ENCODE data around the gene PLXNA4. TPM values are rescaled to one million over a fixed set of nuclear protein-coding genes. Genes with fewer than 3 reads are reported as not detected.

The PLXNA4 gene
- total RNA-seq, 1 experiment from 2014 or later = 0.11 TPM

DNA sequence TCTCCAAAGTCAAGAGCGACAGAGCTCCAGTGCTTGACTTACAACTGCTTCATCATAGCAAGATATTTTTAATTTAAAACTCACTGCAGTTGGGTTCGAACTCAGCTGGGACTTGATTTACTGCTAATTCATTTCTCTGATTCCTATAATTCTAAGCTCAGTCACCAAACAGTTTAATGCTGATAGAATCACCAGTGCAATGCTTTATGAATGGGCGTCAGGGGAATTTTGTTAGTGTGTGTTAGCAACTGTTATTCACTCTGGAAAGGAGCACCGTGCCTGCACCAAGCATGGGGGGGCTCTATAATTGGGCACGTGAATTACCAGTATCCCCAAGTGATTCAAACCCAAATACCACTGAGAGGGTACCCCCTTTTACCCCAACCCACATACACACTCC lies 10.4 kb downstream of the PLXNA4 start:
- Histone ChIP-seq H3K4me3 (ENCODE audit: low read depth, low read length, poor library complexity, severe bottlenecking) (no peak overlapping the region), H3K9me3 (ENCODE audit: low read depth, low read length, poor library complexity, severe bottlenecking) (no peaks in the 10 kb centered on the region), H3K4me1 (ENCODE audit: insufficient read depth, low read length, poor library complexity, severe bottlenecking) (no peaks in the 10 kb centered on the region), H3K27ac (ENCODE audit: low read depth, low read length, poor library complexity, severe bottlenecking) (no peak overlapping the region), H3K27me3 (replicated peaks; ENCODE audit: insufficient read depth, low read depth, low read length, poor library complexity) (peaks cover 46% of the 10 kb centered on the region), H3K36me3 (ENCODE audit: insufficient read depth, low read length, poor library complexity, severe bottlenecking) (no peaks in the 10 kb centered on the region)
- no peak for DNase-seq (ENCODE audit: low spot score)
- BruUV-seq (replicated peaks) = no TSS peak
- ChIA-PET POLR2A (ENCODE audit: low non-redundant PET) (no interaction called here), CTCF (no interaction called here)
- intact Hi-C loops (cut with micrococcal nuclease; ENCODE audit: unreplicated experiment) = no loop called here
- TF ChIP-seq EZH2 (IDR thresholded peaks at IDR 0.05; ENCODE audit: borderline replicate concordance, low read depth, low read length, poor library complexity, severe bottlenecking) (no peak), CTCF (conservative IDR thresholded peaks at IDR 0.05; ENCODE audit: low read depth, low read length) (no peak)

- H3K27ac ChIP-seq (ENCODE audit: low read depth, low read length, poor library complexity, severe bottlenecking) = no peak overlapping the region
- BruUV-seq (replicated peaks) = no TSS peak
- CTCF ChIA-PET = no interaction called here
- no peak for DNase-seq (ENCODE audit: low spot score)
- POLR2A ChIA-PET (ENCODE audit: low non-redundant PET) = interaction anchor here (0.6 kb wide), 1 partner anchor 14 kb away, joined by 3 read pairs; no protein-coding TSS in a partner anchor
- no peak overlapping the region for H3K4me3 ChIP-seq (ENCODE audit: low read depth, low read length, poor library complexity, severe bottlenecking)
- no peaks in the 10 kb centered on the region for H3K9me3 ChIP-seq (ENCODE audit: low read depth, low read length, poor library complexity, severe bottlenecking)
- H3K36me3 ChIP-seq (ENCODE audit: insufficient read depth, low read length, poor library complexity, severe bottlenecking) = no peaks in the 10 kb centered on the region
- TF ChIP-seq EZH2 (IDR thresholded peaks at IDR 0.05; ENCODE audit: borderline replicate concordance, low read depth, low read length, poor library complexity, severe bottlenecking) (no peak), CTCF (conservative IDR thresholded peaks at IDR 0.05; ENCODE audit: low read depth, low read length) (no peak)
- intact Hi-C loops (cut with micrococcal nuclease; ENCODE audit: unreplicated experiment) = no loop called here
- H3K4me1 ChIP-seq (ENCODE audit: insufficient read depth, low read length, poor library complexity, severe bottlenecking) = no peaks in the 10 kb centered on the region
- H3K27me3 ChIP-seq (replicated peaks; ENCODE audit: insufficient read depth, low read depth, low read length, poor library complexity) = peaks cover 50% of the 10 kb centered on the region
Observed at GRCh38 chr7:132565441-132565840, 10.8 kb downstream of the PLXNA4 start.

GRCh38 chr7:132564849-132565248 lies 11.4 kb downstream of the PLXNA4 start:
- CTCF ChIA-PET = no interaction called here
- peaks cover 56% of the 10 kb centered on the region for H3K27me3 ChIP-seq (replicated peaks; ENCODE audit: insufficient read depth, low read depth, low read length, poor library complexity)
- no peak overlapping the region for H3K27ac ChIP-seq (ENCODE audit: low read depth, low read length, poor library complexity, severe bottlenecking)
- POLR2A ChIA-PET (ENCODE audit: low non-redundant PET) = interaction anchor here (0.6 kb wide), 1 partner anchor 13 kb away, joined by 3 read pairs; no protein-coding TSS in a partner anchor
- BruUV-seq (replicated peaks) = no TSS peak
- no peaks in the 10 kb centered on the region for H3K36me3 ChIP-seq (ENCODE audit: insufficient read depth, low read length, poor library complexity, severe bottlenecking)
- no peaks in the 10 kb centered on the region for H3K4me1 ChIP-seq (ENCODE audit: insufficient read depth, low read length, poor library complexity, severe bottlenecking)
- intact Hi-C loops (cut with micrococcal nuclease; ENCODE audit: unreplicated experiment) = no loop called here
- DNase-seq (ENCODE audit: low spot score) = no peak
- TF ChIP-seq EZH2 (IDR thresholded peaks at IDR 0.05; ENCODE audit: borderline replicate concordance, low read depth, low read length, poor library complexity, severe bottlenecking) (no peak), CTCF (conservative IDR thresholded peaks at IDR 0.05; ENCODE audit: low read depth, low read length) (no peak)
- no peaks in the 10 kb centered on the region for H3K9me3 ChIP-seq (ENCODE audit: low read depth, low read length, poor library complexity, severe bottlenecking)
- H3K4me3 ChIP-seq (ENCODE audit: low read depth, low read length, poor library complexity, severe bottlenecking) = no peak overlapping the region

Measured in A673 (cell line).